UCSD-AML1 (cell line): ENCODE data around the gene LGALS12.
"Not testable (repeated sequence)": the region's sequence is repeated elsewhere in the genome, so short reads cannot be mapped to it uniquely, and the experiment has no call there.

Source experiments
- DNase-seq: peaks from one replicate; lab custom pipeline; 2025; ENCODE audit not compliant: unreplicated experiment; lab: John Stamatoyannopoulos, UW

Gene LGALS12

GRCh38 chr11:63532799-63533475 lies 27.1 kb downstream of the LGALS12 start:
- no peak for DNase-seq

DNA sequence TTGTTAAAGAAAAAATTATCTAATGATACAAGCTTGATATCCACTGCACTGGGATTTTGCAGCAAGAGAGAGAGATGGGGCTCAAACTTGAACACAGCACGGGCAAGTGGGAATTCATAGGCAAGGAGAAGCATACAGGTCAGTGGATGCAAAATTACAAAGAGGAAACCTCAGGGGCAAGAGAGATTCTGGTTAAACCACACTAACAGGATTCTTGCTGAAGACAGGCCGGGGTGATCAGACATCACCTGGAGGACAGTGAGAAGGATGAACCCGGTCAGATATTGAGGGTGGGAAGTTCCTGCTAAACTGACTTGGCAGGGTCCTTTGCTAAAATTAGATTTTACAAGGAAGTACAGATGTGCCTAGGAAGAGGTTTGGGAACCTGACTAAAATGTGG lies 28.2 kb downstream of the LGALS12 start:
- no peak for DNase-seq

DNA sequence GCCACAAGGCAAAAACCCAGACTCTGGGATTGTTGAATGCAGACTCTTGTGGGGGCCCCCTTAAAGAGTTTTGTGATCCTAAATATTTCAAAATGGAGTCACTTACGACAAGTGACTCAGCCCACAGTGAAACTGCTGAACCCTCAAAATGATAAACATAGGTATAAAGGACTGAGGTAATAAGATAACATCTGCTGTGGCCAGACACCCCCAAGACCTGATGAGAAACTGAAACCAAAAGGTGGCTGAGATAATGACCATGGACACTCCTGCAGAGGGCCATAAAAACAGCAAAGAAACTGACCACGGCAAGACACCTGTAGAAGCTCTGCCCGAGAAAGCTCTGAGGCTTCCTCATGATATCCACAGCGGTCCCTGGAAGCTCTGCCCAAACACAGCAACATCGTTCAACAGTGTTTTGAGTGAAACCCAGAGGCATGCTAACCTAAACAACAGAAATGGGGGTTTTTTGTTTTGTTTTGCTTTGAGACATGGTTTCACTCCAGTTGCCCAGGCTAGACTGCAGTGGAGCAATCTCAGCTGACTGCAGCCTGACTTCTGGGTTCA lies 29.1 kb downstream of the LGALS12 start:
- no peak for DNase-seq

DNA sequence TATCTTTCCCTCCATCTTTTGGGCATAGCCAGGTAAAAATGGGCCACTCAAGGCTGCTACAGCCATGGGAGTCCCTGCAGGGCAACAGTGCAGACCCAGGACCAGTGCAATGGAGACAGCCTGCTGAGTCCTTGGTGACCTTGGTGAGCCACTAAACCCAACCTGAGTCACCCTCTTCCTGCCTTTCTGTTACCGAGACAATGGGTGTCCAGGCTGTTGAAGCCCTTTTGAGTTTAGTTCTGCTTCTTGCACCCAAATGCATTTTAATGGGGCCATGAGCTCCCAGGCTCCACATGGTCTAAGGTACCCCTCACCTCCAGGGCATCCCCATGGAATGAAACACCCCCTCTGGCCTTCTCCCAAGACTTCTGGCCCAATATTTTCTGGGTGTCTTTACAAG lies 29.9 kb downstream of the LGALS12 start:
- DNase-seq = no peak

GRCh38 chr11:63536669-63537292 lies 30.9 kb downstream of the LGALS12 start, which contains the start of gene PLAAT4:
PLAAT4 (plus strand) TSS chr11:63536808; CDS start chr11:63536869, 61 bp downstream.
- no peak for DNase-seq

GRCh38 chr11:63537293-63538101 lies 31.6 kb downstream of the LGALS12 start:
- DNase-seq = no peak

- DNase-seq = not testable (repeated sequence)
Measured at GRCh38 chr11:63542506-63542905, 36.6 kb downstream of the LGALS12 start.

- DNase-seq = no peak
Measured at GRCh38 chr11:63543711-63544110, 37.8 kb downstream of the LGALS12 start.

- no peak for DNase-seq
Measured at GRCh38 chr11:63547061-63547460, 41.2 kb downstream of the LGALS12 start.

- DNase-seq = no peak
Measured at GRCh38 chr11:63548178-63548577, 42.3 kb downstream of the LGALS12 start.

DNA sequence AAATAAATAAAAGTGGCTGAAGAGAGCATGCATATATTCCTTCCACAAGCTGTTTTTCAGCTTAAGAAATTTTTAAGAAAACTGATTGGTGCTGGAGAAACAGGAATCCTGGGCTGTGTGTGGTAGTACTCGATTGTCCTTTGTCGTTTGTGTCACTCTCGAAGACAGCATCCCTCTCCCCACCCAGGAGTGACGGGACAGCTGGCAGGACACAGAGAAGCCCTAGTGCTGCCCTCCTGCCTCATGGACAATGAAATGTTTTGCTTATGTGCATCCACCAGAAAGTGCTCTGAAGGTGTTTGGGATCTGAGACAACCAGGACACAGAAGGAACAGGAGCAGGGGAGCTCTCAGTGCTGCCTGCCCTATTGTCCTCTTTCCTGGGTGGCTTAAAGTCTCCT lies 43.5 kb downstream of the LGALS12 start:
- no peak for DNase-seq

GRCh38 chr11:63550156-63550700 lies 44.3 kb downstream of the LGALS12 start:
- not testable (repeated sequence) for DNase-seq

DNA sequence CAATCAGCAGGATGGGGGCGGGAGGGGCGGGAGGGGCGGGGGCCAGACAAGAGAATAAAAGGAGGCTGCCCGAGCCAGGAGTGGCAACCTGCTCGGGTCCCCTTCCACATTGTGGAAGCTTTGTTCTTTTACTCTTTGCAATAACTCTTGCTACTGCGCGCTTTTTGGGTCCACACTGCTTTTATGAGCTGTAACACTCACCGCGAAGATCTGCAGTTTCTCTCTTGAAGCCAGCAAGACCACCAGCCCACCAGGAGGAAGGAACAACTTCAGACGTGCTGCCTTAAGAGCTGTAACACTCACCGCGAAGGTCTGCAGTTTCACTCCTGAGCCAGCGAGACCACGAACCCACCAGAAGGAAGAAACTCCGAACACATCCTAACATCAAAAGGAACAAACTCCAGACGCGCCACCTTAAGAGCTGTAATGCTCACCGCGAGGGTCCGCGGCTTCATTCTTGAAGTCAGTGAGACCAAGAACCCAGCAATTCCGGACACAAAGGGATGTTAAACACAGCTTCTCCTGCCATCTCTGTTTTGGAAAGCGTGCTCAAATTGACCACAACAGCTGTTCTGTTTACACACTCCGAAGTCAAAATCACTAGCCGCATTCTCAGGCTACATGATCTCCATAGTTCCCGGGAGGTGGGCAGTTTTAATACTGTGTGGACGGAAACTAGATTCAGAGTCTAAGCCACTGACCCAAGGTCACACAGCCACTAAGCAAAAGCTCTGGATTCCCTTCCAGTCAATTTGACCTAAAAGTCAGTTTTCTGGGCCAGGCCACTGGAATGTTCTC lies 45.4 kb downstream of the LGALS12 start:
- no peak for DNase-seq

DNA sequence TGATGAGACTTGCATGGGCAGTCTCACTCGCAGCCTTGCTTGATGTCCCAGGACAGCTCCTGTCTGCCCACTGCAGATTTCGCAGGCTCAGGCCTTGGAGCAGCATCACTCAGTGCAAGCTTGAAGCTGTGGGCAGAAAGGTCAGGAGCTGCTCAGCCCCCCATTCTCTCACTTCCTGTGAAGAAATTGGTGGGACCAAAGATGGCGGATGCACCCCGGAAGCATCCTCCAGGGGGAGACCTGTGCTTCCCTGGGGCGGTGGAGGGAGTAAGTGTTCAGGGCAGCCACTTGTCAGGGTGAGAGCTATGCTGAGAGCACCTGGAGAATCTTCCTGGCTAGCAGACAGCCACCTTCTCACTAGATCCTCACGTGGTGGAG lies 46.0 kb downstream of the LGALS12 start:
- no peak for DNase-seq

DNA sequence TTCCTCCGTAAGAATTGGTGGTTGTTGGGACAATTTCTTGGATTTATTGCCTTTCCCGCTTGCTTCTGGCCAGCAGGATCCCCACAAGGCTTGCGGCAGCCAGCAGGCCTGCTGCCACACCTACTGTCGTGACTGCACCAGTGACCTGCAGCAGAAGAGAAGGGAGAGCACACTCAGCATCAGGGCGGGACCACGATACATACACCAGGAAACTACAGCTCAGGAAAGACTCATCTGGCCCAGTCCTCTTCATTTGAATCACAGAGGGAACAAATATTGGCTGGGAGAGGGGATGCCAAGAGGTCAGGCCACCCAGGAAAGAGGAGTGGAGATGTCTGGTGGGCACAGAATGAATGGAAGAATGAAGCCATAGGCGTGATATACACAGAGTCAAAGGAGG lies 47.0 kb downstream of the LGALS12 start:
- no peak for DNase-seq

- DNase-seq = no peak
Measured at GRCh38 chr11:63553759-63554158, 47.9 kb downstream of the LGALS12 start.

DNA sequence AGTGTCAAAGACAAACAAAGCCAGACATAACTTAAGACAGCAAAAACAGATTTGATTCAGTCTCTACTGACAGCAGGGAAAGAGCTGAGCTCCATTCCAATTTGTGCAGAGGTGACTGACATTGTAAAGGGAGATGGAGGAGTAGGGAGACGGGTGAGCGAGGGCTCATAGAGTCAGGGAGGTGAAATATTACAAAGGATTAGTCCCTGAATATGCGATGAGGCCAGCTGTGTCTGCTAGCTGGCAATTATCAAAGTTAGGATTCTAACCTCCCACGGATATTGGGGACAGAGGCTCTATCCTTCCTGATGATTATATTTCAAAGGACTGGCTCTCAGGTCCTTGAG lies 49.0 kb downstream of the LGALS12 start:
- DNase-seq = no peak

DNA sequence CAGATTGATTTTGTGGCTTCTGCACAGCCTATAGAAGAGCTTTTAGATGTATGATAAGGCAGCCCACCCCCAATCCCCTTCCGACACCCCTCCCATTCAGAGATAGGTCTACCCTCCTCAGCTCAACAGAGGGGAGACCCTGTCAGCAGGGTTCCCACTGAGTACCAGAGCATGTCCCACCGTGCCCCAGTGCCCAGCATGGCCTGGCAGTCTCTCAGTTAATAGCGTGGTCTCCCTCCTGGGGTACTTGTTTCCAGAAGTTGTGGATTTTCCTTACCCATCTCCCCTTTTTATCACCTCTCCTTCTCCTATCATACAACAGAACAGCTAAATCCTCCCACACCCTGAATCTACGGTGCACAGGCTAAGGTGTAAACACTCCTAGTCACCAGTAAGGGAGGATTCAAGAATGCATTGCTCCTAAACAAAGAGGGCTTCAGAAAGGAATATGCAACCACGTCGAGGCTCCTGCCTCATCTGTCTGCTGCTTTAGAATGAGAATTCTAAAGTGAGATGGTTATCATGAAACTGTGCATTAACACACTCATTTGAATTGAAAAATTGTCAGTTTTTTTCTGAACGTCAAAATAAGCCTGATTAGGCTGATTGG lies 50.6 kb downstream of the LGALS12 start:
- DNase-seq = no peak

DNA sequence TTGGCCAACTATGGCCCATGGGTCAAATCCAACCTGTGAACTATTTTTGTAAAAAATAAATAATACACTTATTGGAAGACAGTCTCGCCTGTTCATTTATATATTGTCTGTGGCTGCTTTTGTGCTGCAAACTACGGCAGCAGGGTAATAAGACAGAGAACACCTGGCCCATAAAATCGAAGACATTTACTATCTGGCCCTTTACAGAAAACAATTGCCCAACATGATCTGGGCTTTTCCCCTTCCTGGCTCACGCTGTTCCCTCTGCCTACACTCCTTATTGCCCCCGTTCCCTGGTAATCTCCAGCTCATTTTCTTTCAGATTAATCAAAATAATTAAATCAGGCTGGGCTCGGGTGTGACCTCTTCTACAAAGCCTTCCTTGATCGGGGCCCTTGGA lies 51.7 kb downstream of the LGALS12 start:
- DNase-seq = no peak

GRCh38 chr11:63558459-63559157 lies 52.7 kb downstream of the LGALS12 start:
- no peak for DNase-seq
